ENCODE results near the gene ACTL10. TPM values are rescaled to one million over a fixed set of nuclear protein-coding genes. Genes with fewer than 3 reads are reported as not detected.
"Not testable (repeated sequence)": the region's sequence is repeated elsewhere in the genome, so short reads cannot be mapped to it uniquely, and the experiment has no call there.

Gene ACTL10
- total RNA-seq, 1 donor from 2014 or later: not detected

- Mint-ChIP-seq H3K27ac (ENCODE audit: unreplicated experiment) (no peak overlapping the region), H3K4me1 (ENCODE audit: unreplicated experiment) (no peaks in the 10 kb centered on the region)
These were observed 21.3 kb upstream of the ACTL10 start for GRCh38 chr20:33645396-33645795.

GRCh38 chr20:33646191-33646590 lies 20.6 kb upstream of the ACTL10 start:
- Mint-ChIP-seq H3K36me3 (ENCODE audit: low read depth, unreplicated experiment) (peaks cover 11% of the 10 kb centered on the region), H3K4me3 (ENCODE audit: unreplicated experiment) (no peak overlapping the region), H3K9me3 (ENCODE audit: unreplicated experiment) (no peaks in the 10 kb centered on the region), H3K27me3 (ENCODE audit: unreplicated experiment) (peaks cover 7% of the 10 kb centered on the region), H3K4me1 (ENCODE audit: unreplicated experiment) (no peaks in the 10 kb centered on the region), H3K27ac (ENCODE audit: unreplicated experiment) (no peak overlapping the region)
- no peak for DNase-seq (ENCODE audit: low spot score)
- TF ChIP-seq CTCF (IDR thresholded peaks at IDR 0.05; ENCODE audit: unreplicated experiment): no peak

More at GRCh38 chr20:33645396-33645795, 21.3 kb upstream of the ACTL10 start:
- Mint-ChIP-seq H3K4me3 (ENCODE audit: unreplicated experiment) (peak overlapping the region; percentile 56), H3K27me3 (ENCODE audit: unreplicated experiment) (peaks cover 7% of the 10 kb centered on the region), H3K9me3 (ENCODE audit: unreplicated experiment) (no peaks in the 10 kb centered on the region), H3K36me3 (ENCODE audit: low read depth, unreplicated experiment) (peaks cover 11% of the 10 kb centered on the region)
- no peak for TF ChIP-seq CTCF (IDR thresholded peaks at IDR 0.05; ENCODE audit: unreplicated experiment)
- no peak for DNase-seq (ENCODE audit: low spot score)

- H3K36me3 Mint-ChIP-seq (ENCODE audit: low read depth, unreplicated experiment): peaks cover 11% of the 10 kb centered on the region
- H3K4me1 Mint-ChIP-seq (ENCODE audit: unreplicated experiment); H3K27me3 Mint-ChIP-seq (ENCODE audit: unreplicated experiment); H3K4me3 Mint-ChIP-seq (ENCODE audit: unreplicated experiment); DNase-seq (ENCODE audit: low spot score); H3K9me3 Mint-ChIP-seq (ENCODE audit: unreplicated experiment); H3K27ac Mint-ChIP-seq (ENCODE audit: unreplicated experiment): not testable (repeated sequence)
These were observed 19.7 kb upstream of the ACTL10 start for GRCh38 chr20:33646959-33647602.

GRCh38 chr20:33647603-33648395 lies 18.9 kb upstream of the ACTL10 start:
- Mint-ChIP-seq H3K4me3 (ENCODE audit: unreplicated experiment) (no peak overlapping the region), H3K27ac (ENCODE audit: unreplicated experiment) (no peak overlapping the region), H3K27me3 (ENCODE audit: unreplicated experiment) (peaks cover 11% of the 10 kb centered on the region), H3K4me1 (ENCODE audit: unreplicated experiment) (no peaks in the 10 kb centered on the region), H3K36me3 (ENCODE audit: low read depth, unreplicated experiment) (peaks cover 11% of the 10 kb centered on the region), H3K9me3 (ENCODE audit: unreplicated experiment) (no peaks in the 10 kb centered on the region)
- no peak for DNase-seq (ENCODE audit: low spot score)
- TF ChIP-seq CTCF (IDR thresholded peaks at IDR 0.05; ENCODE audit: unreplicated experiment): no peak

GRCh38 chr20:33648396-33649004 lies 18.2 kb upstream of the ACTL10 start:
- Mint-ChIP-seq H3K4me3 (ENCODE audit: unreplicated experiment) (no peak overlapping the region), H3K4me1 (ENCODE audit: unreplicated experiment) (no peaks in the 10 kb centered on the region), H3K36me3 (ENCODE audit: low read depth, unreplicated experiment) (peaks cover 11% of the 10 kb centered on the region), H3K27ac (ENCODE audit: unreplicated experiment) (no peak overlapping the region), H3K9me3 (ENCODE audit: unreplicated experiment) (no peaks in the 10 kb centered on the region), H3K27me3 (ENCODE audit: unreplicated experiment) (peaks cover 8% of the 10 kb centered on the region)
- no peak for DNase-seq (ENCODE audit: low spot score)
- no peak for TF ChIP-seq CTCF (IDR thresholded peaks at IDR 0.05; ENCODE audit: unreplicated experiment)

All from endothelial cell (in vitro differentiated cells).